ENCODE measurements around the gene GGACT. TPM values are rescaled to one million over a fixed set of nuclear protein-coding genes. Genes with fewer than 3 reads are reported as not detected.

Gene GGACT
- total RNA-seq, 1 experiment from 2014 or later = 2.5 TPM

DNA sequence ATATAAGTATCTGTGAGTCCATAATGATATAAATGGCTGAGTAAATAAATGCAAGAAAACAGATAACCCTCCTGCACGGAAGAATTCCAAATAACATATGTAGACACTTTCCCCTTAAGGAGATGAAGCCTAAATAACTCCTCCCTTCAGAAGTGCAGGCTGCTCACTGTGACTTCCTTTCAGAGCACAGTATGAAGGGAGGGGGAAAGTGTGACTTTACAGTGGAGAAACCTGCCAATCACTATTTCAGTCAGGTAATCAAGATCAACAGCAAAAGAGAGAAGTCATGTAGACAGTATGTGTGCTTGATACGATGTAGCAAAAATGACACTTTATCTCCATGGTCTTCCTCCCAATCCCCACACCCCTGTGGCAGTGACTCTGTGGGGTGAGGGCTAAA is 7.1 kb downstream of the GGACT start:
- intact Hi-C loops (cut with micrococcal nuclease; ENCODE audit: unreplicated experiment) = no loop called here
- in situ Hi-C loops (cut with HindIII; ENCODE audit: low pct_unique_long_range_greater_than_20kb, low sequenced_read_pairs) = no loop called here
- Histone ChIP-seq H3K27ac (ENCODE audit: low read length) (no peak overlapping the region), H3K36me3 (ENCODE audit: control insufficient read depth, insufficient read depth, low read length) (no peaks in the 10 kb centered on the region), H3K4me3 (ENCODE audit: low read depth in 2 of 2, low read length in 2 of 2) (no peak overlapping the region), H3K9me3 (ENCODE audit: control insufficient read depth, insufficient read depth, low read depth, low read length) (no peaks in the 10 kb centered on the region), H3K4me1 (ENCODE audit: control insufficient read depth, insufficient read depth, low read length) (no peaks in the 10 kb centered on the region), H3K27me3 (ENCODE audit: control insufficient read depth, insufficient read depth, low read length) (no peaks in the 10 kb centered on the region)
- no TSS peak for BruUV-seq (replicated peaks)
- ChIA-PET CTCF (no interaction called here), POLR2A (no interaction called here)
- no peak for TF ChIP-seq SIN3A (IDR thresholded peaks at IDR 0.05; ENCODE audit: borderline replicate concordance, insufficient read depth, low read depth, low read length)
- no peak for TF ChIP-seq CTCF (IDR thresholded peaks at IDR 0.05)
- TF ChIP-seq POLR2AphosphoS5 (IDR thresholded peaks at IDR 0.05; ENCODE audit: low read depth, low read length) = no peak
- TF ChIP-seq TCF7L2 (IDR thresholded peaks at IDR 0.05; ENCODE audit: low read depth, low read length) = no peak
- TF ChIP-seq REST (IDR thresholded peaks at IDR 0.05; ENCODE audit: insufficient read depth in 1 of 2, low read depth in 2 of 2, low read length in 1 of 2) = no peak
- ATAC-seq (no peak), DNase-seq (ENCODE audit: low read depth, low spot score) (no peak)

DNA sequence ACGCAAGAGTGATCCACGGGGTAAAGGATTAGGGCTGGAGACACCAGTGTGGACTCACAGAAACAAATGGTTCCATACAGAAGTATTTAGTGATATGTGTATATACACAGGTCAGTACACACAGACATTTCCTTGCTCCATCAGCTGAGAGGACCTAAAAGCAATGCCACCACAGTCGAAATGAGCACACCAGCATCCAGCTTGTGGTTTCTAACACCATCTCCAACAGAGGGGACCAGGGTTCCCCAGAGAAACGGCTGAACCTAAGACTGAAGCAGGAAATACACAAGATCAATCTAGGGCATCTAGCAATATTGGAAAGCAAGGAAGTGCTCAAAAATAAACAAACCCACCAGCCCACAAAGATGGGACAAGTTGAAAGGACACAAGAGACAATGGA is 7.6 kb downstream of the GGACT start:
- BruUV-seq (replicated peaks) = no TSS peak
- no peak for ATAC-seq
- ChIA-PET POLR2A (no interaction called here), CTCF (no interaction called here)
- Histone ChIP-seq H3K36me3 (ENCODE audit: control insufficient read depth, insufficient read depth, low read length) (no peaks in the 10 kb centered on the region), H3K9me3 (ENCODE audit: control insufficient read depth, insufficient read depth, low read depth, low read length) (no peaks in the 10 kb centered on the region), H3K4me1 (ENCODE audit: control insufficient read depth, insufficient read depth, low read length) (no peaks in the 10 kb centered on the region), H3K4me3 (ENCODE audit: low read depth in 2 of 2, low read length in 2 of 2) (no peak overlapping the region), H3K27me3 (ENCODE audit: control insufficient read depth, insufficient read depth, low read length) (no peaks in the 10 kb centered on the region), H3K27ac (ENCODE audit: low read length) (no peak overlapping the region)
- TF ChIP-seq TCF7L2 (IDR thresholded peaks at IDR 0.05; ENCODE audit: low read depth, low read length) = no peak
- no peak for TF ChIP-seq POLR2AphosphoS5 (IDR thresholded peaks at IDR 0.05; ENCODE audit: low read depth, low read length)
- TF ChIP-seq CTCF (IDR thresholded peaks at IDR 0.05) = no peak
- no peak for TF ChIP-seq SIN3A (IDR thresholded peaks at IDR 0.05; ENCODE audit: borderline replicate concordance, insufficient read depth, low read depth, low read length)
- no peak for TF ChIP-seq REST (IDR thresholded peaks at IDR 0.05; ENCODE audit: insufficient read depth in 1 of 2, low read depth in 2 of 2, low read length in 1 of 2)
- intact Hi-C loops (cut with micrococcal nuclease; ENCODE audit: unreplicated experiment) (no loop called here), in situ Hi-C loops (cut with HindIII; ENCODE audit: low pct_unique_long_range_greater_than_20kb, low sequenced_read_pairs) (no loop called here)
- DNase-seq (ENCODE audit: low read depth, low spot score) = no peak

Data from Panc1 (cell line).